ENCODE data around the gene TBC1D5. TPM values are rescaled to one million over a fixed set of nuclear protein-coding genes. Genes with fewer than 3 reads are reported as not detected.

Gene TBC1D5
- total RNA-seq, 3 donors from 2014 or later, result 33.1 to 56.1 (median 44.1) TPM

GRCh38 chr3:17742880-17743657 is 638 bp upstream of the TBC1D5 start:
- peaks cover 28% of the 10 kb centered on the region for H3K4me1 ChIP-seq (ENCODE audit: low read depth)
- ATAC-seq (no peak), DNase-seq (no peak)
- no peaks in the 10 kb centered on the region for H3K36me3 ChIP-seq (ENCODE audit: low read depth)
- no peaks in the 10 kb centered on the region for H3K9me3 ChIP-seq
- TF ChIP-seq CTCF (IDR thresholded peaks at IDR 0.05), result no peak
- peak overlapping the region; percentile 48 for H3K4me3 ChIP-seq
- intact Hi-C loops (cut with DNase I, micrococcal nuclease), result loop anchor here in 1 of 2 donors (10.0 kb wide), 1 partner anchor 98 kb away; no protein-coding TSS in a partner anchor

- Histone ChIP-seq H3K36me3 (ENCODE audit: low read depth) (no peaks in the 10 kb centered on the region), H3K4me3 (peak overlapping the region; percentile 48), H3K9me3 (no peaks in the 10 kb centered on the region), H3K4me1 (ENCODE audit: low read depth) (peaks cover 28% of the 10 kb centered on the region)
- DNase-seq, result no peak
- no peak for ATAC-seq
- no peak for TF ChIP-seq CTCF (IDR thresholded peaks at IDR 0.05)
- intact Hi-C loops (cut with DNase I, micrococcal nuclease), result loop anchor here in 1 of 2 donors (10.0 kb wide), 1 partner anchor 97 kb away; no protein-coding TSS in a partner anchor
These were observed 770 bp downstream of the TBC1D5 start for GRCh38 chr3:17741621-17742101.

- no peak for TF ChIP-seq CTCF (IDR thresholded peaks at IDR 0.05)
- DNase-seq, result peak in 1 of 3 donors; percentile 36
- H3K36me3 ChIP-seq (ENCODE audit: low read depth), result no peaks in the 10 kb centered on the region
- intact Hi-C loops (cut with DNase I, micrococcal nuclease), result loop anchor here in 1 of 2 donors (10.0 kb wide), 1 partner anchor 96 kb away; no protein-coding TSS in a partner anchor
- H3K9me3 ChIP-seq, result no peaks in the 10 kb centered on the region
- H3K4me1 ChIP-seq (ENCODE audit: low read depth), result peaks cover 28% of the 10 kb centered on the region
- peak; percentile 5 for ATAC-seq
- no peak overlapping the region for H3K4me3 ChIP-seq
These were observed 1.7 kb downstream of the TBC1D5 start for GRCh38 chr3:17740721-17741141.

- Histone ChIP-seq H3K4me1 (ENCODE audit: low read depth) (peaks cover 28% of the 10 kb centered on the region), H3K4me3 (no peak overlapping the region), H3K9me3 (no peaks in the 10 kb centered on the region), H3K36me3 (ENCODE audit: low read depth) (no peaks in the 10 kb centered on the region)
- DNase-seq, result no peak
- no peak for ATAC-seq
- intact Hi-C loops (cut with DNase I, micrococcal nuclease), result no loop called here
- no peak for TF ChIP-seq CTCF (IDR thresholded peaks at IDR 0.05)
These were observed 3.5 kb downstream of the TBC1D5 start for GRCh38 chr3:17738921-17739320.

- H3K4me3 ChIP-seq, result no peak overlapping the region
- ATAC-seq (no peak), DNase-seq (no peak)
- no peak for TF ChIP-seq CTCF (IDR thresholded peaks at IDR 0.05)
- H3K36me3 ChIP-seq (ENCODE audit: low read depth), result no peaks in the 10 kb centered on the region
- intact Hi-C loops (cut with DNase I, micrococcal nuclease), result no loop called here
- no peaks in the 10 kb centered on the region for H3K9me3 ChIP-seq
- H3K4me1 ChIP-seq (ENCODE audit: low read depth), result peaks cover 22% of the 10 kb centered on the region
These were observed 4.2 kb downstream of the TBC1D5 start for GRCh38 chr3:17738219-17738618.

Measured in mucosa of descending colon (tissue), 3 donors.